ENCODE results near the gene LGR4.

DNA sequence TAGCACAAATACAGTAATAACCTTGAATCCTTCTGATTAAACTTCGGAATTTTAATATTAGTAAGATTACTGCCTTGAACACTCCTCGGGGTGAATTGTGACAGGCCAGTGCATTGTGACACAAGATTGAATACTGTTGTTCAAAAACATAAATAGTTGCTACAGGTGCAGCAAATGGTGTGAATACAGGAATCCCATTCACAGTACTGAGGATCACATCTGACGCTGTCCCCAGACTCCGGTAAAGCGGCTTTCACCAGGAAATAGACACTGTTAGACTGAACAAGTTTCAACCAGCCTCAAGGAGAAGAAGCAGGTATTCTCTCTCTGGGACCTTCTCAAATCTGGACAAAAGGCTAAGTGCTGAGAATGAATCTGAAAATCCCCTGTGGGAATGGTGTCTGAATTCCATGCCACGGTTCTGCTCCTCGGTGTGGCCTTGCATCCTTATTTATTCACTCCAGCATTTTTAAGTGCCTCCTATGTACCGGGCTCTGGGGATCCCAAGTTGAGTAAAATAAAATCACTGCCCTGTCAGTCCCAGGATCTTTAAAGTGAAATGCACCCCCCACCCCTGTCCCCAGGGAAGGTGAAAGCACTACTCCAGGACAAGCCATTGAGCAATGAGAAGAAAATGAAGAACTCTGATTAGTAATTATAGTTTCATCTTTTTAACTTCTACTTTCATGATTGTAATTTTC, 3.4 kb downstream of the LGR4 start:
- TF ChIP-seq, protein P1, sequence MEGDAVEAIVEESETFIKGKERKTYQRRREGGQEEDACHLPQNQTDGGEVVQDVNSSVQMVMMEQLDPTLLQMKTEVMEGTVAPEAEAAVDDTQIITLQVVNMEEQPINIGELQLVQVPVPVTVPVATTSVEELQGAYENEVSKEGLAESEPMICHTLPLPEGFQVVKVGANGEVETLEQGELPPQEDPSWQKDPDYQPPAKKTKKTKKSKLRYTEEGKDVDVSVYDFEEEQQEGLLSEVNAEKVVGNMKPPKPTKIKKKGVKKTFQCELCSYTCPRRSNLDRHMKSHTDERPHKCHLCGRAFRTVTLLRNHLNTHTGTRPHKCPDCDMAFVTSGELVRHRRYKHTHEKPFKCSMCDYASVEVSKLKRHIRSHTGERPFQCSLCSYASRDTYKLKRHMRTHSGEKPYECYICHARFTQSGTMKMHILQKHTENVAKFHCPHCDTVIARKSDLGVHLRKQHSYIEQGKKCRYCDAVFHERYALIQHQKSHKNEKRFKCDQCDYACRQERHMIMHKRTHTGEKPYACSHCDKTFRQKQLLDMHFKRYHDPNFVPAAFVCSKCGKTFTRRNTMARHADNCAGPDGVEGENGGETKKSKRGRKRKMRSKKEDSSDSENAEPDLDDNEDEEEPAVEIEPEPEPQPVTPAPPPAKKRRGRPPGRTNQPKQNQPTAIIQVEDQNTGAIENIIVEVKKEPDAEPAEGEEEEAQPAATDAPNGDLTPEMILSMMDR (IDR thresholded peaks at IDR 0.05), result no peak
- TF ChIP-seq POLR2A (IDR thresholded peaks at IDR 0.05), result no peak

Data from tibial nerve (tissue), 3 donors.